Measurements from ENCODE around the gene WNT3A.

The WNT3A gene

DNA sequence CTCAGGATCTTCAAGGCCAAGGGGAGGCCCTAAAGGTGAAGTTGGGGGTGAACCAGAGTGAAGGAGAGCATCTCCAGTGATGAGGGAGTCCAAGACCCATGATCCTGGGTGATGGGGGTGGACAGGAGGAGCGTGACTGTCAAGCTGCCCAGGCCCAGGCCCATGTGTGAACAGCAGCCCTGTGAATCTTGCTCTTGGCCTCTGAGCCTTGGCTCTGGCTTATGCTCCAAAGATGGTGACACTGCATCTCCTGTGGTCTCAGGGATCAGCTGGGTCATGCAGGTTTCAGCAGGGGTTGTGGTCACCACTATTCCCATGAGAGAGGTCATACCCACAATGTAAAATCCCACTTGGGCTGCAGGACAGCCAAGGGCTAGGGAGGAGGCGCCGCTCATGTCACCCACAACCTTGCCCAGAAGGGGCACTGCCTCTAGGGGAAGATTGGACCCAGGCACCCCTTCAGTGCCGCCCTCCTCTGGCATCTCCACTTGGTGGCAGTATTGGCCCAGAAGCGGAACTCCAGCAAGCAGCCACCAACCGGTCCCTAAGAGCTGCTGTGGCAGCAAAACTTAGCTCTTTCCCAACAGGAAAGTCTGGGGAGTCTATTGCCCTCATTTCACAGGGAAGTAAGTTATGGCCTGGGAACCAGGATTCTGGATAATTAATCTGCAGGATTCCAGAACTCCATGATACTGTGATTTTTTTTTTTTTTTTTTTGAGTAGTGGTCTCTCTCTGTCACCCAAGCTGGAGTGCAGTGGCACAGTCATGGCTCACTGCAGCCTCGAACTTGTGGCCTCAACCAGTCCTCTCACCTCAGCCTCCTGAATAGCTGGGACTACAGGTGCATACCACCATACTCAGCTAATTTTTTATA is 7.5 kb upstream of the WNT3A start:
- no peak overlapping the region for H3K4me3 ChIP-seq (replicated peaks in 1 of 2; ENCODE audit: low read depth in 2 of 2, low read length in 2 of 2)
- peak; percentile 77 to 81 for DNase-seq (ENCODE audit: low read depth in 2 of 2)
- TF ChIP-seq, protein P1, sequence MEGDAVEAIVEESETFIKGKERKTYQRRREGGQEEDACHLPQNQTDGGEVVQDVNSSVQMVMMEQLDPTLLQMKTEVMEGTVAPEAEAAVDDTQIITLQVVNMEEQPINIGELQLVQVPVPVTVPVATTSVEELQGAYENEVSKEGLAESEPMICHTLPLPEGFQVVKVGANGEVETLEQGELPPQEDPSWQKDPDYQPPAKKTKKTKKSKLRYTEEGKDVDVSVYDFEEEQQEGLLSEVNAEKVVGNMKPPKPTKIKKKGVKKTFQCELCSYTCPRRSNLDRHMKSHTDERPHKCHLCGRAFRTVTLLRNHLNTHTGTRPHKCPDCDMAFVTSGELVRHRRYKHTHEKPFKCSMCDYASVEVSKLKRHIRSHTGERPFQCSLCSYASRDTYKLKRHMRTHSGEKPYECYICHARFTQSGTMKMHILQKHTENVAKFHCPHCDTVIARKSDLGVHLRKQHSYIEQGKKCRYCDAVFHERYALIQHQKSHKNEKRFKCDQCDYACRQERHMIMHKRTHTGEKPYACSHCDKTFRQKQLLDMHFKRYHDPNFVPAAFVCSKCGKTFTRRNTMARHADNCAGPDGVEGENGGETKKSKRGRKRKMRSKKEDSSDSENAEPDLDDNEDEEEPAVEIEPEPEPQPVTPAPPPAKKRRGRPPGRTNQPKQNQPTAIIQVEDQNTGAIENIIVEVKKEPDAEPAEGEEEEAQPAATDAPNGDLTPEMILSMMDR (IDR thresholded peaks at IDR 0.05; ENCODE audit: low read depth, low read length) = peak; percentile 95

DNA sequence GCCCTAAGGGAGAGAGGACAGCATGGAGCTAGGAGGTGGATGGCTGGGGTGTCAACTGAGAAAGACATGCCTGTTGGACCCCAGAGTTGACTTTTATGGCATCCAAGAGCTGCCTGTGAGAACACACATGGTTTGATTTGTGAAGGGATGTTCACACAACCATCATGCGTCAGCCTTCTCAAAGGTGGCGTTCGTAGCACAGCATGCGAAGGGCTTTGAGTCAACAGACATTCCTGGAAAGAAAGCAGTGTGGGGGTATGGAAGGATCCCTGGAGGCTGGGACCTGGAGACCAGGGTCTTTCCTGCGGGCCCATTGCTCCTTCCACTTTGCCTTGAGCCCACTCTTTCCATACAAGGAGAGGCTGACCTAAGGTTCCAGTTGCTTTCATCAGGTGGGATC is 6.4 kb upstream of the WNT3A start:
- no peak overlapping the region for H3K4me3 ChIP-seq (replicated peaks in 1 of 2; ENCODE audit: low read depth in 2 of 2, low read length in 2 of 2)
- TF ChIP-seq, protein P1 (IDR thresholded peaks at IDR 0.05; ENCODE audit: low read depth, low read length) = no peak
- DNase-seq (ENCODE audit: low read depth in 2 of 2) = no peak

DNA sequence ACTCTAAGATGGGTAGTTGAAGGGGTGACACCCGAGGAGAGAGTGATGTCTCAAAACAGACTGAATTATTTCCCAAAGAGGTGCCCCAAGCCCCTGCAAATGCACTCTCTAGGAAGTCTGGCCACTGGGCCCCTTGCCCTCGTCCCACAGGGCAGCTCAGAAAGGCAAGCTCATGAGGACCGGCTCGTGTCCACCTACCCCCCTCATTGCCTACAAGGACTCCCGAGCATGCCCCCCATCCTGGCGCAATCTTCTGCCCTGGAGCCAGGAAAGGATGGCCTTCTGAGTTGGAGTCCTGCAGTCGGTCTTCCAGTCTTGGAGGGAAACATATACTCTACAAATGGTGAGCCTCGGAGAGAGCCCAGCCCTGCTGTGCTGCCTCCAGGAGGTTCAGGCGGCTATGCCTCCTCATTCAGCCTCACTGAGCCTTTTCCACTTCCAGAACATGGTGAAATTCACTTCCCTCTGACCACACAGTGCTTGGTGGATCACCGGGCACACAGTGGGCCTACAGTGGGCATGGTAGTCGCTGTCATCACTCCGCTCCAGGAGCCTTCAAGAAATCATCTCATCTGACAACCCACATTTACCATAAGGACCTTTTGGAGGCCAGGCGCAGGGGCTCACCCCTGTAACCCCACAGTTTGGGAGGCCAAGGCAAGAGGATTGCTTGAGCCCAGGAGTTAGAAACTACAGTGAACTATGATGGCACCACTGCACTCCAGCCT is 5.8 kb upstream of the WNT3A start:
- DNase-seq (ENCODE audit: low read depth in 2 of 2) = no peak
- no peak overlapping the region for H3K4me3 ChIP-seq (replicated peaks in 1 of 2; ENCODE audit: low read depth in 2 of 2, low read length in 2 of 2)
- TF ChIP-seq, protein P1 (IDR thresholded peaks at IDR 0.05; ENCODE audit: low read depth, low read length) = no peak

DNA sequence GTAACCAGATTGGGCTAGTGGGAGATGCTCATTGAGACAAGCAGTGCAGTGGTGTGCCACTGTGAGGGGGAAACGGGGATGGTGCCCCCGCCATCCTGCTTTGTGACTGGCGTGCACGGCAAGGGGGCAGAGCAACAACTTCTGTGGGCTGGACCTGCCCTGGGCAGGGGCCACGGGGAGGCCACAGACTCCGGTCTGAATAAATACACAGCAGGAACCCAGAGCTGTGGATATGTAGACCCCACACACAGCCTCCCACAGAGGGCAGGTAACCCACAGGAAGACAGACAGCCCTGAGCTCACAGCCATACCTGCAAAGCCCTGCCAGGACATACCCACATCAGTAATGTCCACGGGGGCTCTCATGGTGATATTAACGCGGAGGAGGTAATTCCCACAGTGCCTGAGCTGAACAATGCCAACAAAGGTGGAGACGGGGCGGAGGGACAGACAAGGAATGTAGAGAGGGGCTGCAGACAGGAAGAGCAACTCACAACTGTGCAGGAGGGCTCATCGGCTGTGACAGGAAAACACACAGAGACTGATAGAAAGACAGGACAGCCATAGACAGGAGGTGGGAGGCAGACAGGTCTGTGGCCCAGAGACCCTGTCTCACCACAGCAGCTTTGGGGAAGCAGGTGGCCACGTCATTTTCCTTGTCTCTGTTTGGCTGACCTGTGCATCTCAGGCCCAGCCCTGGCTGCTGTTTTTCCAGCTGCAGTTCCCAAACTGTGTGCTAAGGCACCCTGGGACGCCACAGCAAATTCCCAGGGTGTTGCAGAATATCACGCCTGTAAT is 4.9 kb upstream of the WNT3A start:
- DNase-seq (ENCODE audit: low read depth in 2 of 2) = no peak
- TF ChIP-seq, protein P1 (IDR thresholded peaks at IDR 0.05; ENCODE audit: low read depth, low read length) = no peak
- H3K4me3 ChIP-seq (replicated peaks in 1 of 2; ENCODE audit: low read depth in 2 of 2, low read length in 2 of 2) = no peak overlapping the region

DNA sequence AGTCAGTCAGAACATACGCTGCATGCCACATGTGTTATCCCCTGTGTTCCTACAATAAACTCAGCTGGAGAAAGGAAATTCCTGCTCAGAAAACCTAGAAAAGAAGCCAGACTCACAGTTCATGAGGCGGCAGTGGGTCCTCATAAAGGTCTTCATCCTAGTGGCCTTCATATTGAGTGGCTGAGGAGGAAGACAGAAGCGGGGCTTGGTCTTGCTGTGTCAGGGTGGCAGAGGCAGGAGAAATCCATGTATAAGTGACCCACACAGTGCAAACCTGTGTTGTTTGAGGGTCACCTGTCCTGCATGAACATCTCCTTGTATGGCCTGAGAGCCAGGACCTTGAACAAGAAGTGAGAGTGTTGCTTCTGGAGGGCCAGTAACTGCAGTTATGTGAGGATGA is 4.0 kb upstream of the WNT3A start:
- TF ChIP-seq, protein P1 (IDR thresholded peaks at IDR 0.05; ENCODE audit: low read depth, low read length) = no peak
- no peak overlapping the region for H3K4me3 ChIP-seq (replicated peaks in 1 of 2; ENCODE audit: low read depth in 2 of 2, low read length in 2 of 2)
- no peak for DNase-seq (ENCODE audit: low read depth in 2 of 2)

DNA sequence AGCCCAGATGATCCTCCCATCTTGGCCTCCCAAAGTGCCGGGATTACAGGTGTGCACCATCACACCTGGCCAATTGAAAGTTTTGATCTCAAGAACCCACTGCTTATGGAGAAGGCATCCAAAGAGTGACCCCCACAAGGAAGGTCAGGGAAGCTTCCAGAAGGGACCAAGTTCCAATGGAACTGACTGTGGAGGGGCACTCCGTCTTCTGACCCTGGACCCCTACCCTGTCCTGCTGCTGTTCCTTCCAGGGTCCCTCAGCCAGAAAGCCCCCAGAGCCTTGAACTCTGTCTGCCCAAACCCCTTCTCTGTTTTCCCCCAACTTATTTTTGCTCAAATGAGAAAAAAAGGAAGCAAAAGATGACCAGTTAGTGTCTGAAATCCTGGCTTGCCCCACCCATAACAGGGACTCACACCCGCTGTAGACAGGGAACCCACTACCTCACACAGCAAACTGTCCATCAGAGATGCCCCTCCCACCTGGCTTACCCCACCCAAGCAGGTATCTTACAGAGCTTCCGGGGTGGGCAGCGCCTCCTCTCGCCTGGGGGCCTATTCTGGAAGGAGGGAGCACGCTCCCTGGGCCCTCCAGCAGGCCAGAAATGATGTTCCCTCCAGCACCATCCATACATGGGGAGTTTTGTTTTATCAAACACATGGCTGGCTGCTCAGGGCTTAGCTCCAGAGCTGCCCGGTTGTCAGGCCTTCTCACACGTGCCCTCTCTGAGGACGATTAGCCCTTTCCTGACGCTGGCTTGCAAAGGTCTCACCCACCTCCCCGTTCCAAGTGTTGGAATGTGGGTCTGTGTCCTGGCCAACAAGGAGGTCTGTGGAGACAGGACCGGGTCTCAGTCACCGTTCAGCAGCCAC is 3.1 kb upstream of the WNT3A start:
- TF ChIP-seq, protein P1 (IDR thresholded peaks at IDR 0.05; ENCODE audit: low read depth, low read length) = no peak
- H3K4me3 ChIP-seq (replicated peaks in 1 of 2; ENCODE audit: low read depth in 2 of 2, low read length in 2 of 2) = no peak overlapping the region
- DNase-seq (ENCODE audit: low read depth in 2 of 2) = no peak
